Thyroid gland (tissue), 4 donors: ENCODE data around the gene MYD88. TPM values are rescaled to one million over a fixed set of nuclear protein-coding genes. Genes with fewer than 3 reads are reported as not detected.

Experiments used
- DNase-seq, 2 donors: peaks; one replicate each; pipeline ENCODE4 v3.0.0-alpha.2; 2019
- H3K27ac ChIP-seq, 3 donors: fragments of 200-600 bp; sonication (generic); 1 replicate in 2 of 3; 2 replicates in 1 of 3; pipeline ENCODE4 v1.5.1; 2016 to 2019; ENCODE audit warnings: mild to moderate bottlenecking in 1 of 3, moderate library complexity in 1 of 3
- H3K27me3 ChIP-seq: fragments of 200-600 bp; sonication (generic); one replicate; pipeline ENCODE4 v1.5.1; 2019
- H3K36me3 ChIP-seq, 2 donors: fragments of 200-600 bp; sonication (generic); one replicate each; pipeline ENCODE4 v1.5.1; 2016 to 2019
- H3K4me1 ChIP-seq, 2 donors: fragments of 200-600 bp; sonication (generic); one replicate each; pipeline ENCODE4 v1.5.1; 2017 to 2019
- H3K4me3 ChIP-seq, 3 donors: fragments of 200-600 bp; sonication (generic); replicated peaks in 1 of 3; 1 replicate in 2 of 3; 2 replicates in 1 of 3; pipeline ENCODE4 v1.5.1; 2016; ENCODE audit warnings: mild to moderate bottlenecking in 1 of 3
- H3K9me3 ChIP-seq: fragments of 200-600 bp; sonication (generic); one replicate; pipeline ENCODE4 v1.5.1; 2017
- POLR2A ChIP-seq, 2 donors: fragments of 450-650 bp; IDR thresholded peaks; one replicate each; pipeline ENCODE4 v1.6.1; 2017; ENCODE audit warnings: antibody characterized with exemption in 2 of 2, mild to moderate bottlenecking in 2 of 2, moderate library complexity in 1 of 2
- WGBS, 2 donors: methylation state at CpG; one replicate each; pipeline ENCODE4 v1.1.5; 2017; 5-methylcytosine and 5-hydroxymethylcytosine counted together
- intact Hi-C: fragments of 100-400 bp; cut with DNase I; formaldehyde crosslinking; loops from one replicate; pipeline ENCODE4 v1.15.1; 2023
- total RNA-seq, 4 donors: library from RNA; depleted of rRNA; stranded (reverse); fragments of >200 nt; gene quantifications; one replicate each; pipeline ENCODE4 v1.2.3, GENCODE V29; 2016
- TF ChIP-seq, protein P1 (sequence below), 6 experiments: fragments of 200-600 bp in 3 of 6; fragments of 450-650 bp in 3 of 6; sonication (generic) in 3 of 6; IDR thresholded peaks; one replicate each; pipeline ENCODE4 v1.5.1; 2016 to 2019; ENCODE audit warnings: antibody characterized with exemption in 6 of 6, mild to moderate bottlenecking in 2 of 6, inconsistent platforms in 1 of 6, moderate library complexity in 1 of 6

MYD88 gene
- total RNA-seq, 4 donors from 2014 or later, result 18.0 to 23.8 (median 20.2) TPM

DNA sequence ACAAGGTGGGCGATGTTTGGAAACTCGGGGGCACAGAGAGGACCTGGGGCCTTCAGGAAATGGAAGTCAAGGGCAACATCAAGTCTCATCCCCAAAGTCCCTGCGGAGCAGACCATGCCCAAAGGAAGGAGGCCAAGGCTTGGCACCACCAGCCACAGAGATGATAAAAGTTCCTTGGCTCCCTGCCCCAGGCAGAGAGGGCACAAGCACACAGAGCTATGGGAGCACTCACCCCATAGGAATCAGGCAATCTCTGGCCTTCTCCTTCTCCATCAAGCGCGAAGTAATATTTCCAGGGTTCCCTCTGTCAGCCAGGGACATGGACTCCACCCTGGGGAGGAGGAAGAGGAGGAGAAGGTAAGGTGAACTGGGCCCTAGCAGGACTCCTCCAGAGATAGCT is 9.4 kb upstream of the MYD88 start:
- H3K4me1 ChIP-seq, result peaks cover 12 to 22% of the 10 kb centered on the region in 2 donors
- peaks cover 52 to 78% of the 10 kb centered on the region in 2 donors for H3K36me3 ChIP-seq
- no peak overlapping the region for H3K4me3 ChIP-seq
- H3K9me3 ChIP-seq, result no peaks in the 10 kb centered on the region
- intact Hi-C loops, result loop anchor here (10.0 kb wide), 1 partner anchor 346 kb away; no protein-coding TSS in a partner anchor
- DNase-seq, result no peak
- 98 to 100% methylated on average over 5 of the region's 5 CpGs for WGBS, 2 donors
- H3K27ac ChIP-seq, result no peak overlapping the region
- no peak for TF ChIP-seq POLR2A (IDR thresholded peaks at IDR 0.05)
- TF ChIP-seq, protein P1, sequence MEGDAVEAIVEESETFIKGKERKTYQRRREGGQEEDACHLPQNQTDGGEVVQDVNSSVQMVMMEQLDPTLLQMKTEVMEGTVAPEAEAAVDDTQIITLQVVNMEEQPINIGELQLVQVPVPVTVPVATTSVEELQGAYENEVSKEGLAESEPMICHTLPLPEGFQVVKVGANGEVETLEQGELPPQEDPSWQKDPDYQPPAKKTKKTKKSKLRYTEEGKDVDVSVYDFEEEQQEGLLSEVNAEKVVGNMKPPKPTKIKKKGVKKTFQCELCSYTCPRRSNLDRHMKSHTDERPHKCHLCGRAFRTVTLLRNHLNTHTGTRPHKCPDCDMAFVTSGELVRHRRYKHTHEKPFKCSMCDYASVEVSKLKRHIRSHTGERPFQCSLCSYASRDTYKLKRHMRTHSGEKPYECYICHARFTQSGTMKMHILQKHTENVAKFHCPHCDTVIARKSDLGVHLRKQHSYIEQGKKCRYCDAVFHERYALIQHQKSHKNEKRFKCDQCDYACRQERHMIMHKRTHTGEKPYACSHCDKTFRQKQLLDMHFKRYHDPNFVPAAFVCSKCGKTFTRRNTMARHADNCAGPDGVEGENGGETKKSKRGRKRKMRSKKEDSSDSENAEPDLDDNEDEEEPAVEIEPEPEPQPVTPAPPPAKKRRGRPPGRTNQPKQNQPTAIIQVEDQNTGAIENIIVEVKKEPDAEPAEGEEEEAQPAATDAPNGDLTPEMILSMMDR (IDR thresholded peaks at IDR 0.05), result no peak
- H3K27me3 ChIP-seq, result no peaks in the 10 kb centered on the region

DNA sequence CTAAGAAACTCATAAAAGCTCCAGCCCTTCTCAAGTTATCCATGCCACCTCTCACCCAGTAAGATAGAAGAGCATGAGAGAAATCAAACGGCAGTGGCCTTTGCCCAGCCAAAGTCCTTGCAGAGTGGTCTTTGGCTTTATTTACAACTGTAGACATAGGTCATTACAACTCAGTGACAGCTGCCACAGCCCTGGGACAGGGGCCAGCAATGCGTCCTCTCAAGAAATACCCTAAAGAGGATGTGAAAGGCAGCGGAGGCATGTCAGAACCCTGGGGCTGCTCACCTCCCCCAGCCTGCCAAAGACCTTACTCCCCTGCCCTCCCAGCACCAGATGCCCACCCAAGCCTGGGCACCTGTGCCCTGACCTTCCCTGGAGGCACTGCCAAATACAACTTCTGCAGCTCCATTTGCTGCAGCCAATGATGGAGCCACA is 7.8 kb upstream of the MYD88 start:
- intact Hi-C loops, result loop anchor here (10.0 kb wide), 1 partner anchor 214 kb away; the partner anchor contains the start of gene XYLB
- peaks cover 23 to 36% of the 10 kb centered on the region in 2 donors for H3K4me1 ChIP-seq
- no peak overlapping the region for H3K4me3 ChIP-seq
- DNase-seq, result no peak
- 81 to 89% methylated on average over 2 to 3 of the region's 3 CpGs for WGBS, 2 donors
- TF ChIP-seq, protein P1 (IDR thresholded peaks at IDR 0.05), result no peak
- TF ChIP-seq POLR2A (IDR thresholded peaks at IDR 0.05), result no peak
- no peaks in the 10 kb centered on the region for H3K27me3 ChIP-seq
- H3K36me3 ChIP-seq, result peaks cover 36 to 63% of the 10 kb centered on the region in 2 donors
- H3K9me3 ChIP-seq, result no peaks in the 10 kb centered on the region
- no peak overlapping the region for H3K27ac ChIP-seq

DNA sequence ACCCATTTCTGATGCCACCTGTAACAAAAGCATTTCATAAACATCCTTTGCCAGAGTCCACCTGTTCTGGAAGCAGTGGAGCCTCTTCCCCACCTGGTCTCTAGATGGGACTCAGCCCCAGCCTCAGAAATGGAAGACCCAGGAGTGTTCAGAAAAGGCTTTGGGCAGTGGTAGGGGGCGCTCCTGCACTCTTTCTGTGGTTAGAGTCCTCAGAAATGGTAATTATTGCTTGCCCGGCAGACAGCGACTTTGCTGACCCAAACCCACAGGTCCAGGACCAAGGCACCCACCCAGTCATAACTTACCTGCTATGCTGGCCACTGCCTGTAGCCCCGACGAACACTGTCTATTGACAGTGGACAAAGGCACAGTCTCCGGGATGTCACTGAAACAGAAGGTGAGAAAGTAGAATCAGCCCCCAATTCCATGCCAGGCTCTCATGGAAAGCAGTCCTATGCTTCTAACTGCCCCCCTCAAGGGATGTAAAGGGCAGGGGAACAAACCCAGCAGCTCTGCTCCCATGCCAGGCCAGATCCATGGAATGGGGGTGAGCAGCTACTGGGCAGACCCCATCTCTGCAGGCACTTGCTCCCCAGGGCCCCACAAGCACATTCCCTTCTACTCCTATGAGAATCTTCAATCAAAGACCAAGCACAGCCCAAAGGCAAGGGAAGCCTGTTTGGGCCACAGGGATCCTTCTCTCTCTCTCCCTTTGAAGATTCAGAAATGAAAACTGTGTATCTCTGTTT is 6.7 kb upstream of the MYD88 start:
- Histone ChIP-seq H3K4me1 (peaks cover 27 to 40% of the 10 kb centered on the region in 2 donors), H3K27me3 (no peaks in the 10 kb centered on the region), H3K9me3 (no peaks in the 10 kb centered on the region), H3K36me3 (peaks cover 25 to 52% of the 10 kb centered on the region in 2 donors), H3K4me3 (no peak overlapping the region), H3K27ac (no peak overlapping the region)
- DNase-seq, result peak in 1 of 2 donors; percentile 20
- intact Hi-C loops, result loop anchor here (10.0 kb wide), 1 partner anchor 213 kb away; the partner anchor contains the start of gene XYLB
- WGBS, 2 donors, result 86 to 89% methylated on average over 4 to 5 of the region's 6 CpGs
- TF ChIP-seq, protein P1 (IDR thresholded peaks at IDR 0.05), result peak in 1 of 6 experiments; percentile 8
- no peak for TF ChIP-seq POLR2A (IDR thresholded peaks at IDR 0.05)

DNA sequence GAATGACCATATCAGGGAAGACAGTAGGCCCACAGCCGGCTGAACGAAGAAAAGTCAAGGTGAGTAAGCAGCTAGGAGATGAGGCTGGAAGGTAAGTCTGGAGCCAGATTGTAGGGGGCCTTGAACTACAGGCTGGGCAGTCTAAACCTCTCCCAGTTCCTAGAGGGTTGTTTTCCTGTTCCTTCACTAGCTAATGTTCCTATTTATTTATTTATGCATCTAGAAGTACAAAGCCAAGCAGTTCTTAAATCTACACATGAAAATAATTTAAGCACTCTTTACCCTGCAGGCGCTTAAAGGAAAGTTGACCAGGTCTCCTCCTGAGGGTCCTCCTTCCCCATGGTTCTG is 5.3 kb upstream of the MYD88 start:
- Histone ChIP-seq H3K27me3 (no peaks in the 10 kb centered on the region), H3K9me3 (no peaks in the 10 kb centered on the region), H3K27ac (peak overlapping the region; percentile 33 to 71 (median 65)), H3K4me1 (peaks cover 33 to 40% of the 10 kb centered on the region in 2 donors), H3K36me3 (peaks cover 21 to 40% of the 10 kb centered on the region in 2 donors), H3K4me3 (no peak overlapping the region)
- intact Hi-C loops, result loop anchor here (10.0 kb wide), 1 partner anchor 212 kb away; the partner anchor contains the start of gene XYLB
- TF ChIP-seq, protein P1 (IDR thresholded peaks at IDR 0.05), result no peak
- TF ChIP-seq POLR2A (IDR thresholded peaks at IDR 0.05), result no peak
- WGBS, 2 donors, result 79 to 94% methylated on average over 3 of the region's 3 CpGs
- DNase-seq, result no peak
